ENCODE measurements around the gene DHX16.
A peak's percentile ranks its signal among the peaks of the same experiment; 100 is the strongest.

The DHX16 gene

GRCh38 chr6:30612213-30612612 is 60.6 kb downstream of the DHX16 start:
- TF ChIP-seq CTCF (conservative IDR thresholded peaks at IDR 0.05): peak; percentile 66

GRCh38 chr6:30611856-30612194 is 61.0 kb downstream of the DHX16 start:
- TF ChIP-seq CTCF (conservative IDR thresholded peaks at IDR 0.05): no peak
- no peak overlapping the region for H3K27ac ChIP-seq

More at GRCh38 chr6:30612213-30612612, 60.6 kb downstream of the DHX16 start:
- no peak overlapping the region; the same call in 1 of the 2 replicates for H3K27ac ChIP-seq

GRCh38 chr6:30611150-30611855 is 61.5 kb downstream of the DHX16 start:
- TF ChIP-seq CTCF (conservative IDR thresholded peaks at IDR 0.05): no peak
- no peak overlapping the region for H3K27ac ChIP-seq

GRCh38 chr6:30610065-30610464 is 62.7 kb downstream of the DHX16 start:
- no peak overlapping the region for H3K27ac ChIP-seq
- TF ChIP-seq CTCF (conservative IDR thresholded peaks at IDR 0.05): no peak

- H3K27ac ChIP-seq: no peak overlapping the region; the same call in 1 of the 2 replicates
- no peak for TF ChIP-seq CTCF (conservative IDR thresholded peaks at IDR 0.05)
Measured at GRCh38 chr6:30603961-30604360, 68.8 kb downstream of the DHX16 start.

Data from VCaP (cell line).